Keratinocyte (primary cell): ENCODE results near the gene MYLK4.

Source experiments
- CTCF ChIP-seq, 3 experiments: IDR thresholded peaks in 1 of 3; conservative IDR thresholded peaks in 1 of 3; optimal IDR thresholded peaks in 1 of 3; 2 replicates in 2 of 3; 3 replicates in 1 of 3; pipeline versions ENCODE3 to v1.5.1; 2011; ENCODE audit warnings: low read length in 3 of 3, mild to moderate bottlenecking in 3 of 3, moderate library complexity in 2 of 3, control low read depth in 1 of 3, inconsistent platforms in 1 of 3; ENCODE audit not compliant: insufficient read depth in 2 of 3; ENCODE audit errors: extremely low read depth in 1 of 3
- EZH2 ChIP-seq: IDR thresholded peaks from one replicate; pipeline ENCODE4 v1.6.1; 2012; ENCODE audit warnings: inconsistent platforms, mild to moderate bottlenecking, low read length, moderate library complexity

GRCh38 chr6:2643935-2644539 is 106.7 kb downstream of the MYLK4 start:
- TF ChIP-seq CTCF (optimal IDR thresholded peaks at IDR 0.05 in 1 of 3, IDR thresholded peaks at IDR 0.05 in 1 of 3, conservative IDR thresholded peaks at IDR 0.05 in 1 of 3; ENCODE audit: extremely low read depth in 1 of 3, insufficient read depth in 2 of 3, low read length in 3 of 3) (no peak), EZH2 (no peak)
